ENCODE measurements around the gene FHIP1B. TPM values are rescaled to one million over a fixed set of nuclear protein-coding genes. Genes with fewer than 3 reads are reported as not detected.

FHIP1B gene
- total RNA-seq, 2 donors from 2014 or later: 31.9 to 54.7 TPM

DNA sequence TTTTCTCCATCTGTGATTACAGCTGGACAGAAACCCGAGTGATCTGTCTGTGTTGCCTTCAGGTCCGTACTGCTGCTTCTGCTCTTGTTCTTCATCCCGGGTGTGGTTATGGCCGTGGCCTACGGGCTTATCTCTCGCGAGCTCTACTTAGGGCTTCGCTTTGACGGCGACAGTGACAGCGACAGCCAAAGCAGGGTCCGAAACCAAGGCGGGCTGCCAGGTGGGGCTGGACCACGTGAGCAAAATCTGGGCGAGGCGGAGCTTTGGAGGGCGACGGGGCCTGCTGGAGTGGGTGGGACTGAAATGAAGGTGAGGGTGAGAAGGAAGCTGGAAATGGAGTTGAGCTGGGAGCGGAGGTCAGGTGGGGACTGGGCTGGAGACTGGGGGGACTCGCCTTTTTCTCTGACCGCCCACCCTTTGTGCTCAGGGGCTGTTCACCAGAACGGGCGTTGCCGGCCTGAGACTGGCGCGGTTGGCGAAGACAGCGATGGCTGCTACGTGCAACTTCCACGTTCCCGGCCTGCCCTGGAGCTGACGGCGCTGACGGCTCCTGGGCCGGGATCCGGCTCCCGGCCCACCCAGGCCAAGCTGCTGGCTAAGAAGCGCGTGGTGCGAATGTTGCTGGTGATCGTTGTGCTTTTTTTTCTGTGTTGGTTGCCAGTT is 36.3 kb upstream of the FHIP1B start:
- DNase-seq: no peak
- no peaks in the 10 kb centered on the region for H3K9me3 ChIP-seq

DNA sequence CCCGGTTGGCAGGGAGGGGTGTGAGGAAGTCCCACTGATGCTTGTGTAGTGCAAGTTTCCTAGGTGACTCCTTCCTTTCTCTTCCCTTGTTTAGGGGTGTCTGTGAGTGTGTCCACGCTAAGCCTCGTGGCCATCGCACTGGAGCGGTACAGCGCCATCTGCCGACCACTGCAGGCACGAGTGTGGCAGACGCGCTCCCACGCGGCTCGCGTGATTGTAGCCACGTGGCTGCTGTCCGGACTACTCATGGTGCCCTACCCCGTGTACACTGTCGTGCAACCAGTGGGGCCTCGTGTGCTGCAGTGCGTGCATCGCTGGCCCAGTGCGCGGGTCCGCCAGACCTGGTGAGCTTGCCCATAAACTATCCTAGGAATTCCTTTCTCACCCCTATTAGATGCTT is 35.6 kb upstream of the FHIP1B start:
- Histone ChIP-seq H3K27ac (no peak overlapping the region), H3K4me1 (no peaks in the 10 kb centered on the region), H3K36me3 (replicated peaks in 1 of 2; ENCODE audit: insufficient read depth in 1 of 2, low read depth in 2 of 2) (no peaks in the 10 kb centered on the region), H3K4me3 (no peak overlapping the region), H3K9me3 (no peaks in the 10 kb centered on the region), H3K27me3 (no peaks in the 10 kb centered on the region)
- intact Hi-C loops (cut with DNase I): no loop called here
- TF ChIP-seq, protein P1, sequence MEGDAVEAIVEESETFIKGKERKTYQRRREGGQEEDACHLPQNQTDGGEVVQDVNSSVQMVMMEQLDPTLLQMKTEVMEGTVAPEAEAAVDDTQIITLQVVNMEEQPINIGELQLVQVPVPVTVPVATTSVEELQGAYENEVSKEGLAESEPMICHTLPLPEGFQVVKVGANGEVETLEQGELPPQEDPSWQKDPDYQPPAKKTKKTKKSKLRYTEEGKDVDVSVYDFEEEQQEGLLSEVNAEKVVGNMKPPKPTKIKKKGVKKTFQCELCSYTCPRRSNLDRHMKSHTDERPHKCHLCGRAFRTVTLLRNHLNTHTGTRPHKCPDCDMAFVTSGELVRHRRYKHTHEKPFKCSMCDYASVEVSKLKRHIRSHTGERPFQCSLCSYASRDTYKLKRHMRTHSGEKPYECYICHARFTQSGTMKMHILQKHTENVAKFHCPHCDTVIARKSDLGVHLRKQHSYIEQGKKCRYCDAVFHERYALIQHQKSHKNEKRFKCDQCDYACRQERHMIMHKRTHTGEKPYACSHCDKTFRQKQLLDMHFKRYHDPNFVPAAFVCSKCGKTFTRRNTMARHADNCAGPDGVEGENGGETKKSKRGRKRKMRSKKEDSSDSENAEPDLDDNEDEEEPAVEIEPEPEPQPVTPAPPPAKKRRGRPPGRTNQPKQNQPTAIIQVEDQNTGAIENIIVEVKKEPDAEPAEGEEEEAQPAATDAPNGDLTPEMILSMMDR (IDR thresholded peaks at IDR 0.05): peak in 3 of 7 experiments; percentile 12 to 31 (median 17)
- TF ChIP-seq POLR2A (IDR thresholded peaks at IDR 0.05): no peak
- DNase-seq (no peak), ATAC-seq (no peak)
- 78 to 92% methylated on average over 23 to 24 of the region's 24 CpGs for WGBS, 2 donors

More for the DNA sequence above, 36.3 kb upstream of the FHIP1B start:
- no peaks in the 10 kb centered on the region for H3K36me3 ChIP-seq (replicated peaks in 1 of 2; ENCODE audit: insufficient read depth in 1 of 2, low read depth in 2 of 2)
- H3K27ac ChIP-seq: no peak overlapping the region
- H3K27me3 ChIP-seq: no peaks in the 10 kb centered on the region
- WGBS, 2 donors: 87 to 94% methylated on average over 39 to 41 of the region's 41 CpGs
- no peak for TF ChIP-seq POLR2A (IDR thresholded peaks at IDR 0.05)
- TF ChIP-seq, protein P1 (IDR thresholded peaks at IDR 0.05): no peak
- no peak overlapping the region for H3K4me3 ChIP-seq
- no peak for ATAC-seq
- no peaks in the 10 kb centered on the region for H3K4me1 ChIP-seq
- intact Hi-C loops (cut with DNase I): no loop called here

DNA sequence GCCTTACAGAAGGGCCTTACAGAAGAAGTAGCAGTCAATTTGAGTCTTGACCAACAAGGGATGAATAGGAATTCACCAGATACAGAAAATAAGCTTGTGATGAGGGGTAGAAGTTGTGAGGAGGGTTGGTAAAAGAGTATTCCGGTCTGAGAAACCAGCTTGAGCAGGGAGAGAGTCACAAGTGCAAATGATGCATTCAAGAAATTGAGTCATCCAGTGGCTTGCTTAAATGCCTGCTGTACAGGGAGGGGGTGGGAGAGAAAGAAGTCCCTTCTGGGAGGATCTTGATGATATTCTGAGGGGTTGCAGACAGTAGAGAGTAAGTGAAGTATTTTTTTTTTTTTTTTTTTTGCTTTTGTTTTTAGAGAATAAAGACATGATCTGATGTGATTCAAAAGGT is 34.4 kb upstream of the FHIP1B start:
- 81 to 83% methylated on average over 1 of the region's 1 CpG for WGBS, 2 donors
- intact Hi-C loops (cut with DNase I): no loop called here
- DNase-seq (no peak), ATAC-seq (no peak)
- no peak overlapping the region for H3K4me3 ChIP-seq
- TF ChIP-seq POLR2A (IDR thresholded peaks at IDR 0.05): no peak
- TF ChIP-seq, protein P1 (IDR thresholded peaks at IDR 0.05): no peak
- no peaks in the 10 kb centered on the region for H3K4me1 ChIP-seq
- H3K27me3 ChIP-seq: no peaks in the 10 kb centered on the region
- no peaks in the 10 kb centered on the region for H3K36me3 ChIP-seq (replicated peaks in 1 of 2; ENCODE audit: insufficient read depth in 1 of 2, low read depth in 2 of 2)
- H3K9me3 ChIP-seq: no peaks in the 10 kb centered on the region
- no peak overlapping the region for H3K27ac ChIP-seq

DNA sequence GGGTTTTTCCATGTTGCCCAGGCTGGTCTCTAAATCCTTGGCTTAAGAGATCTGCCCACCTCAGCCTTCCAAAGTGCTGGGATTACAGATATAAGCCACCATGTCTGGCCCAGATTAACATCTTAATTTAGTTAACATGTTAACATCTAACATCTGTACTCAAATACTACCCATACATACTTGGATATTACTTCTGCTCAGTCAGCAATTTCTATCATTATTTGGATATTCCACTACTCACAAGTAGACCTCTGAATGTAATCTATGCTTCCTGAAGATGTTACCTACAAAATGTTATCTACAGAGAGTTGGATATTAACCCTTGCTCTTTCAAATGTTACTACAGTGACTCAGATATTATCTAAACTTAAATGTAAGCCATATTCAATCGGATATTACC is 29.2 kb upstream of the FHIP1B start:
- ATAC-seq (no peak), DNase-seq (no peak)
- Histone ChIP-seq H3K4me3 (no peak overlapping the region), H3K27me3 (no peaks in the 10 kb centered on the region), H3K27ac (no peak overlapping the region), H3K36me3 (replicated peaks in 1 of 2; ENCODE audit: insufficient read depth in 1 of 2, low read depth in 2 of 2) (no peaks in the 10 kb centered on the region), H3K4me1 (peaks cover 23% of the 10 kb centered on the region), H3K9me3 (no peaks in the 10 kb centered on the region)
- TF ChIP-seq, protein P1 (IDR thresholded peaks at IDR 0.05): no peak
- no peak for TF ChIP-seq POLR2A (IDR thresholded peaks at IDR 0.05)
- intact Hi-C loops (cut with DNase I): no loop called here
- 83 to 89% methylated on average over 1 of the region's 1 CpG for WGBS, 2 donors

DNA sequence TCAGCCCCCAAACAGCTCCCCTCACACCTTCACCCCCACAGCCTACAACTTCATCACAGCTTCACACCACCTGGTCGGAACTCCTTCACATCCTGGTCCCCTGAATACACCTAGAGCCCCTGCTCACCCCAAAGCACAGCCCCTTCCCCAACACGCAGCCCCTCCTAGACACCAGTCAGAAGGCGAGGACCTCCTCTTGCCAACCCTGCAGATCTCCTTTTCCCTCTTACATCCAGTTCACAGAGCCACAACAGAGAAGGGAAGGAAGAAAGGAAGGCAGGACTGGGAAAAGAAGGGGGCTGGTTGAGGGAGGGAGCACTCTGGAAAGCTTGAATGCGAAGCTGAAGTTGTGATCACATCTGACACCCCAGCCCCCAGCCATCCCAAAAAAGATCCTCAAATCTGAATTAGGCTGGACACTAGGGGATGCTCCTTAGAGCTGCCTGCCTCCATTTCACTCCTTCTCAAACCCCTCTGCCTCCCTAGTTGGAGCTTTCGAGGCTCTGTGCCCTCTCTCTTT is 25.8 kb upstream of the FHIP1B start:
- Histone ChIP-seq H3K36me3 (replicated peaks in 1 of 2; ENCODE audit: insufficient read depth in 1 of 2, low read depth in 2 of 2) (no peaks in the 10 kb centered on the region), H3K9me3 (no peaks in the 10 kb centered on the region), H3K4me1 (peaks cover 27% of the 10 kb centered on the region), H3K27me3 (no peaks in the 10 kb centered on the region), H3K4me3 (peak overlapping the region; percentile 17 to 56), H3K27ac (peak overlapping the region in 2 of 4 donors; percentile 35 to 38)
- TF ChIP-seq, protein P1 (IDR thresholded peaks at IDR 0.05): no peak
- no peak for TF ChIP-seq POLR2A (IDR thresholded peaks at IDR 0.05)
- 21 to 25% methylated on average over 5 of the region's 5 CpGs for WGBS, 2 donors
- DNase-seq (no peak), ATAC-seq (no peak)
- intact Hi-C loops (cut with DNase I): no loop called here
